GM12865 (cell line): ENCODE results near the gene GTPBP10.

Experiments
- DNase-seq: peaks from one replicate; pipeline ENCODE4 v3.0.0; 2010; ENCODE audit warnings: low read depth
- H3K4me3 ChIP-seq: 2 replicates; pipeline ENCODE4 v1.5.1; 2011; ENCODE audit warnings: mild to moderate bottlenecking, low read depth, low read length, control low read depth
- TF ChIP-seq, protein P1 (sequence below): IDR thresholded peaks from 2 replicates; pipeline ENCODE4 v1.5.1; 2011; ENCODE audit warnings: low read length, control low read depth, low read depth, inconsistent platforms; ENCODE audit not compliant: insufficient read depth; ENCODE audit errors: missing control alignments

The GTPBP10 gene

DNA sequence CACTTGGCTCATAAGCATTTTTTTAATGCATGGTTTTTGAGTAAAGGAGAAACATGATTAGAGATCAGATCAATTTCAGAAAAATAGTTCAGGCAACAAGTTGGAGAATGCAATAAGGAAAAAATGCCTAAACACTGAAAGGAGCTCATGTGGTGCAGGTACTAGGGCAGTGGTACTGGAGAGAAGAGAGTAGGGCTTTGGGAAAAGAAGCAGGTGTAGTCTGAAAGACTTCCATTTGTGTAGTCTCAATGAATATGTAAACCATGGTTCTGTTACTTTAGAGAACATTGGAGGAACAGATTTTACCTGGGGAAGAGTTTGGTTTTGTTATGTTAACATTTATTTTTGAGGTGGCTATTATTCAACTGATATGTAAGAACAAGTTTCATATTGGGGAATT, 5.5 kb downstream of the GTPBP10 start:
- no peak overlapping the region for H3K4me3 ChIP-seq
- TF ChIP-seq, protein P1, sequence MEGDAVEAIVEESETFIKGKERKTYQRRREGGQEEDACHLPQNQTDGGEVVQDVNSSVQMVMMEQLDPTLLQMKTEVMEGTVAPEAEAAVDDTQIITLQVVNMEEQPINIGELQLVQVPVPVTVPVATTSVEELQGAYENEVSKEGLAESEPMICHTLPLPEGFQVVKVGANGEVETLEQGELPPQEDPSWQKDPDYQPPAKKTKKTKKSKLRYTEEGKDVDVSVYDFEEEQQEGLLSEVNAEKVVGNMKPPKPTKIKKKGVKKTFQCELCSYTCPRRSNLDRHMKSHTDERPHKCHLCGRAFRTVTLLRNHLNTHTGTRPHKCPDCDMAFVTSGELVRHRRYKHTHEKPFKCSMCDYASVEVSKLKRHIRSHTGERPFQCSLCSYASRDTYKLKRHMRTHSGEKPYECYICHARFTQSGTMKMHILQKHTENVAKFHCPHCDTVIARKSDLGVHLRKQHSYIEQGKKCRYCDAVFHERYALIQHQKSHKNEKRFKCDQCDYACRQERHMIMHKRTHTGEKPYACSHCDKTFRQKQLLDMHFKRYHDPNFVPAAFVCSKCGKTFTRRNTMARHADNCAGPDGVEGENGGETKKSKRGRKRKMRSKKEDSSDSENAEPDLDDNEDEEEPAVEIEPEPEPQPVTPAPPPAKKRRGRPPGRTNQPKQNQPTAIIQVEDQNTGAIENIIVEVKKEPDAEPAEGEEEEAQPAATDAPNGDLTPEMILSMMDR: no peak
- no peak for DNase-seq

DNA sequence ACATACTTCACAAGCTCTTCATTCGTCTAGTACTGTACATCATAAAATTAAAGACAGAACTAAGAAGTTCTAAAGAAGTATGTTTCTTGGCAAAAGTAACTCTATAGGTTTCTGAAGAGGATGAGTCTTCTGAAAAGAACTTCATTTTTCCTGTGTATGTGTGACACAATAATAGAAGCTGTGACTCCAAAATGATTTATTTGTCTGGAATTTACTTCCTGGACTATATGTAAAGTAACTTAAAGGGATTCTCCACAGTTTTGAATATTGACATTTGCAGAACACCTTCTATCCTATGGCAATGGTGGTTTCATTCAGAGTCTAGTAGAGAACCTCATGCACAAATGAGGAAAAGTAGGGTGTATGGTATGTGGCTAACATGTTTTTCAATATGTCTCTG, 36.9 kb downstream of the GTPBP10 start:
- H3K4me3 ChIP-seq: no peak overlapping the region
- TF ChIP-seq, protein P1: no peak
- no peak for DNase-seq

DNA sequence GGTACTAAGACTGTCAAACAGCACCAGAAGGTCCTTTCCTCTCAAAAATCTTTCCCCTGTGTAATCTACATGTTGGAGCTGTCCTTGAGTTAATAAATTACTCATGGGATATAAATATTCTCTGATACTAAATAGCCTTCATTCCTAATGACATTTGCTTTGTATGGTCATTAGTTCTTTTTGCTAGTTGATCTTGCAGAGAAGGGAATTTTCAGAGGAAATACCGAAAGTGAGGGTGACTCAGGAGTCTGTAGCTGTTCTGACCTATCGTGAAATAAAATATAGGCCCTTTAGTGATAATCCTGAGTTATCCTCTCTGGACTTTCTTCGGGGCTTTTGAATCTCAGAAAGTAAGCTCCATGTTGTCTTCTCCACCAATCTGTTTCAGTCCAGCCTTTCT, 37.3 kb downstream of the GTPBP10 start:
- no peak for DNase-seq
- TF ChIP-seq, protein P1: no peak

DNA sequence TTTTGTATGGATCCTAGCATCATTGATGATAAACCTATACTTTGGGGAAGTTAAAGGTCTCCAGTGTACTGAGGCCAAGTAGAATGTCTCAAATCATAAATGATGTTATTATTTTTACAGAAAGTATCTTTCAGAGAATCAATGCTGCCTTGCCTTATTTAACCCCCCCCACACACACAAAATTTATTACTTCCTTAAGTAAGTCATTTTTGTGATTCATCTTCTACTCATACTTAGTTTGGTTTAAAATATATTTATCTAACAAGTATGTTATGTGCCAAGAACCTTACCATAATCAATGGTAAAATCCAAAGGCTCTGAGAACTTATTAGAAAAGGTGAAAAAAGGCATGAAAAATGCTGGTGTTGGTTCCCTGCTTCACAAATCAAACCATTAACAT, 37.9 kb downstream of the GTPBP10 start:
- TF ChIP-seq, protein P1: no peak
- H3K4me3 ChIP-seq: no peak overlapping the region
- DNase-seq: no peak

More for the DNA sequence above, 37.3 kb downstream of the GTPBP10 start:
- no peak overlapping the region for H3K4me3 ChIP-seq

DNA sequence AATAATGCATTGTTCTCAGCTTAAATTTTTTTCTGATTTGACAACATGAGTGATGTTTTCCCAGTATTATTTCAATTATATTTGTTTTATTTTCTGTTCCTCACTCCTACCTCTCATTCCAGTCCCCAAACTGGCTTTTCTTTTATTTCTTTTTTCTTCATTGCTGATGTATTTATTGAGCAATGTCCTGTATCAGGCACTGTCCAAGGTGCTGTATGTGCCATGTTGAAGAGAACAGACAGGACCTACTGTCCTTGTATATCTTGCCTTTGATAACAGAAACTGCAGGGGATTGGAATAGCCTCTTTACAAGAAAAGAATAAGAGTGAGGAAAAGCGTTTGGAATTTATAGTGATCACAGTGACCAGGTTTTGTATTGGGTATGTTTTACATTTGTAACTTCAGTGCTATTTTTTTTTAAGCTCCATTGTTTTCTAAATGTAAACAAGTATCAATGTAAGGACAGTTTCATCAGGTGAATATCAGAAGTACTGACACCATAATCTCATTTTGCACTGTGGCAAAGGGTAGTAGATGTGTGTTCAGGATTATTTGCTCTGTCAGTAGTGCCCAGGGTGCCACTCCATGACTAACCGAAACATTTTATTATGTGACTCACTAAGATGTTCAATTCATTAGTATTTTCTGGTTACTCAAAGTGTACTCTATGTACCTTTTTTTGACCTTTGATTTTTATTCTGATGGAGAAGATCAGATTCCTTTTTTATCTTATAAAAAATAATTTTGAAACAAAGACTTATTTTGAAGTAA, 41.1 kb downstream of the GTPBP10 start:
- no peak for DNase-seq
- H3K4me3 ChIP-seq: no peak overlapping the region
- TF ChIP-seq, protein P1: no peak

DNA sequence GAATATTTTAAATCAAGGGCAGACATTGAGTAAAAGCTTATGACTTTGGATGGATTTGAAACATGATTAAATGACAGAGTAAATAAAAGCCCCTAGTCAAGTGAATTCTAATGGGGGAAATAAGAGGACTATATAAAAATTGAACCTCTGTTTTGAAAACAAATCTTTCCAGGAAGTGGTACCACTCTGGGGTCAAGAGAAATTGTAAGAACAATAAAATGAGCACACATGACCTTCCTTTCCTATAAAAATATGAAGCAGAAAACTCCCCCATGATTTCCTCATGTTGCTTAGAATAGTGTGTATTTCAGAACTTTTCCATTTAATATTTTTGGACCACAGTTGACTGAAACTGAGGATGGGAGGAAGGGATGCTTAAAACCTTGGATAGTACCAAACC, 44.4 kb downstream of the GTPBP10 start:
- TF ChIP-seq, protein P1: no peak
- H3K4me3 ChIP-seq: no peak overlapping the region
- no peak for DNase-seq

DNA sequence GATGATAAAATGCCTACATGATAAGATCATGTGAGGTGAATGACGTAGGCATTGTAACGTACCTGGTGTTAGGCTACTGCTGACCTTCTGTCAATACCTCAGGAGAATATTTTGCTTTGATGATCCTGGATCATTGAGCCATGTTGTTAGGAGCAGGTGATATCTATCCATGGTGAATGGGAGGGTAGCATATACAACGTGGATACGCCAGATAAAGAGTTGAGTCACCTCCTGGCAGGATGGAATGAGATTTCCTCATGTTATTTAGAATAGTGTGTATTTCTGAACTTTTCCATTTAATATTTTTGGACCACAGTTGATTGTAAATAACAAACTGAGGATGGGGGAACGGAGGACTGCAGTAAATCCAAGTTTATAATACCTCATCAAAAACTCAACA, 45.0 kb downstream of the GTPBP10 start:
- no peak for DNase-seq
- no peak overlapping the region for H3K4me3 ChIP-seq
- TF ChIP-seq, protein P1: no peak
